Astrocyte (in vitro differentiated cells and primary cell): ENCODE data around the gene ART3.

Experiments
- CTCF ChIP-seq: IDR thresholded peaks from 2 replicates; pipeline ENCODE4 v1.5.1; 2011; ENCODE audit warnings: low read depth, mild to moderate bottlenecking, inconsistent platforms, low read length, moderate library complexity; ENCODE audit not compliant: insufficient read depth
- EZH2 ChIP-seq: IDR thresholded peaks from 2 replicates; pipeline ENCODE4 v1.6.1; 2012; ENCODE audit warnings: mild to moderate bottlenecking, low read length, inconsistent platforms; ENCODE audit not compliant: insufficient read depth

- no peak for TF ChIP-seq CTCF
- TF ChIP-seq EZH2, result no peak
Measured at GRCh38 chr4:76155979-76156378, 81.5 kb downstream of the ART3 start.
